ENCODE data around the gene SYDE2. TPM values are rescaled to one million over a fixed set of nuclear protein-coding genes. Genes with fewer than 3 reads are reported as not detected.

Gene SYDE2
- total and polyA plus RNA-seq, 2 experiments from 2014 or later, result 5.8 to 20.1 TPM

- no peak for TF ChIP-seq ZNF462 (CRISPR knock-in tag; IDR thresholded peaks at IDR 0.05)
- TF ChIP-seq POLR2AphosphoS5 (IDR thresholded peaks at IDR 0.05; ENCODE audit: low read depth), result no peak
- TF ChIP-seq ZNF114 (CRISPR knock-in tag; IDR thresholded peaks at IDR 0.05), result no peak
- TF ChIP-seq CTCF (conservative IDR thresholded peaks at IDR 0.05; ENCODE audit: low read depth in 2 of 2), result no peak
- no peak for TF ChIP-seq EZH2 (IDR thresholded peaks at IDR 0.05; ENCODE audit: low read depth, unreplicated experiment)
- TF ChIP-seq EZH2phosphoT487 (IDR thresholded peaks at IDR 0.05; ENCODE audit: unreplicated experiment), result no peak
These were observed 1.5 kb upstream of the SYDE2 start (continued) for GRCh38 chr1:85202092-85202863.

Data from GM23338 (cell line).